Adrenal gland (tissue), 12 donors: ENCODE results near the gene CLSTN1. TPM values are rescaled to one million over a fixed set of nuclear protein-coding genes. Genes with fewer than 3 reads are reported as not detected.
A peak's percentile ranks its signal among the peaks of the same experiment; 100 is the strongest.

Experiments used
- DNase-seq, 7 donors: peaks; one replicate each; pipeline ENCODE4 v3.0.0-alpha.2; 2019 to 2020
- H3K27ac ChIP-seq, 5 donors: fragments of 200-600 bp; sonication (generic) in 4 of 5; 1 replicate in 3 of 5; 2 replicates in 2 of 5; pipeline versions ENCODE4 v1.5.1 to v1.8.0; 2016 to 2020; ENCODE audit warnings: mild to moderate bottlenecking in 1 of 5
- H3K27me3 ChIP-seq: fragments of 200-600 bp; 2 replicates; pipeline ENCODE4 v1.8.0; 2021
- H3K36me3 ChIP-seq, 2 donors: fragments of 200-600 bp; replicated peaks in 1 of 2; 1 replicate in 1 of 2; 2 replicates in 1 of 2; pipeline versions ENCODE4 v1.5.1 to v1.8.0; 2018 to 2022
- H3K4me1 ChIP-seq, 2 donors: fragments of 200-600 bp; replicated peaks in 1 of 2; 1 replicate in 1 of 2; 2 replicates in 1 of 2; pipeline versions ENCODE4 v1.5.1 to v1.8.0; 2018 to 2021
- H3K4me3 ChIP-seq, 4 donors: fragments of 200-600 bp; sonication (generic) in 3 of 4; one replicate each; pipeline ENCODE4 v1.5.1; 2016 to 2018
- H3K9me3 ChIP-seq, 3 donors: fragments of 200-600 bp; sonication (generic) in 1 of 3; replicated peaks in 1 of 3; 1 replicate in 2 of 3; 2 replicates in 1 of 3; pipeline versions ENCODE4 v1.5.1 to v1.8.0; 2016 to 2021
- POLR2A ChIP-seq, 2 donors: fragments of 450-650 bp; IDR thresholded peaks; one replicate each; pipeline ENCODE4 v1.6.1; 2017; ENCODE audit warnings: antibody characterized with exemption in 2 of 2, mild to moderate bottlenecking in 2 of 2, moderate library complexity in 1 of 2
- WGBS, 4 donors: extraction: QIAGEN DNeasy Blood & Tissue Kit in 2 of 4; methylation state at CpG; one replicate each; pipeline versions ENCODE4 v1.1.5 to v1.1.7; 2013 to 2017; 5-methylcytosine and 5-hydroxymethylcytosine counted together
- intact Hi-C, 2 donors: fragments of 100-400 bp; cut with DNase I; formaldehyde crosslinking; loops; one replicate each; pipeline versions ENCODE4 v1.14.1 to v1.15.0; 2022 to 2023
- polyA plus RNA-seq, 3 donors: library from polyadenylated mRNA; stranded (reverse); fragments of 200-250 nt in 2 of 3; fragments of 350-450 nt in 1 of 3; fragmentation: Illumina TruSeq in 1 of 3; extraction: RNeasy Lipid Tissue Mini Kit (QIAGEN cat#74804) in 1 of 3; gene quantifications; one replicate each; pipeline ENCODE4 v1.2.3, GENCODE V29; 2013 to 2014
- total RNA-seq, 9 donors: library from RNA; depleted of rRNA in 4 of 9; stranded (reverse); fragments of >200 nt in 4 of 9; fragments of 120-200 nt in 1 of 9; fragmentation: NEBNext Ultra II Directional in 1 of 9; extraction: Animal tissue kit (Norgen Biotek cat#: 25700) in 1 of 9; gene quantifications; one replicate each; pipeline versions ENCODE4 v1.1.0 to v1.2.4, GENCODE V29; 2013 to 2023
- TF ChIP-seq, protein P1 (sequence below), 6 experiments: fragments of 450-650 bp in 4 of 6; fragments of 200-600 bp in 2 of 6; sonication (generic) in 1 of 6; IDR thresholded peaks; 1 replicate in 5 of 6; 2 replicates in 1 of 6; pipeline versions ENCODE4 v1.5.1 to v1.8.0; 2016 to 2021; ENCODE audit warnings: antibody characterized with exemption in 6 of 6, mild to moderate bottlenecking in 2 of 6, moderate library complexity in 1 of 6
- donor health status: healthy with polysubstance abuse.
- donor health status: Bipolar disorder and iron deficiency.
- donor health status: DM: yes; HTN: yes; CAD: no.
- donor health status: DM: no; HTN: no; CAD: no.
- donor health status: DM: no; HTN: no; CAD: no.
- donor health status: DM: yes; HTN: yes; CAD: no.

Gene CLSTN1
- total and polyA plus RNA-seq, 12 donors, result 48.8 to 106 (median 77.9) TPM

DNA sequence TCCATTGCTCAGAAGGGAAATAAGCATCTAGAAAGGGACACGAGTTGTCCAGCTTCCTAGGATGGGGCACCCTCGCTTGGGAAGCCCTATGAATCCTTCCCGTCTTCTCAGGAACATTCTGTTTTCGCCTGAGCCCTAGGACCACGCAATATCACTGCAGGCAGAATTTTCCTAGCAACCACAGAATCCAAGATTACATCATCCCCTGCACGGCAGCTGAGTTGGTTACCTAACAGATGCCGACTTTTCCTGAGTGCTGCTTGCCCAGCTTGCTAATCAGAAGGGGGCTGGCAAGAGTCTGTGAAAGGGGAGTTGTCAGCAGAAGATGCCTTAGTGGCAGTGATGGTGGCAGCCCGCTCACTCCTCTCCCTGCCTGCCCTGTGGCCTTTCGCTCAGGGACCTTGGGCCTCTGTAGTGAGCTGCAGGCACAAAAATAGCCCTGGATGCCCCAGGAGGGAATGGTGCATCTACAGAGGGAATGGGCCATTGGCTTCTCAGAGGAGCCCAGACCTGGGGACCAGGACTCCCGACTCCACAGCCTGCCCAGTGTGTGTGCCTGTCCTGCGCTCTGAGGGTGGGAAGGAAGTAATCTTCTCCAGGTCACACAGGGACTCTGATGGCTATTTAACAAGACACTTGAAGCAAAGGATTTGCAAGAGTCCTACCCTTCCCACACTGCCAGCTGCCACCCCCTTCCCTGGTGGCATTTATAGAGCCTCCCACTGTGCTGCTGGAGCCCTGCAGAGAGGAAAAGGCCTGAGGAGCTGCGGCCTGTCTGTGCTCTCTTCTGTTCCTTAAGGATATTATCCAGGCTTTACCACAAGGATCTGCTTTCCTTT, 28.9 kb upstream of the CLSTN1 start:
- intact Hi-C loops, result no loop called here
- Histone ChIP-seq H3K36me3 (no peaks in the 10 kb centered on the region), H3K27me3 (no peaks in the 10 kb centered on the region), H3K9me3 (no peaks in the 10 kb centered on the region), H3K4me1 (peaks cover 6 to 13% of the 10 kb centered on the region in 2 donors), H3K27ac (peak overlapping the region in 1 of 5 donors; percentile 84), H3K4me3 (no peak overlapping the region)
- TF ChIP-seq, protein P1, sequence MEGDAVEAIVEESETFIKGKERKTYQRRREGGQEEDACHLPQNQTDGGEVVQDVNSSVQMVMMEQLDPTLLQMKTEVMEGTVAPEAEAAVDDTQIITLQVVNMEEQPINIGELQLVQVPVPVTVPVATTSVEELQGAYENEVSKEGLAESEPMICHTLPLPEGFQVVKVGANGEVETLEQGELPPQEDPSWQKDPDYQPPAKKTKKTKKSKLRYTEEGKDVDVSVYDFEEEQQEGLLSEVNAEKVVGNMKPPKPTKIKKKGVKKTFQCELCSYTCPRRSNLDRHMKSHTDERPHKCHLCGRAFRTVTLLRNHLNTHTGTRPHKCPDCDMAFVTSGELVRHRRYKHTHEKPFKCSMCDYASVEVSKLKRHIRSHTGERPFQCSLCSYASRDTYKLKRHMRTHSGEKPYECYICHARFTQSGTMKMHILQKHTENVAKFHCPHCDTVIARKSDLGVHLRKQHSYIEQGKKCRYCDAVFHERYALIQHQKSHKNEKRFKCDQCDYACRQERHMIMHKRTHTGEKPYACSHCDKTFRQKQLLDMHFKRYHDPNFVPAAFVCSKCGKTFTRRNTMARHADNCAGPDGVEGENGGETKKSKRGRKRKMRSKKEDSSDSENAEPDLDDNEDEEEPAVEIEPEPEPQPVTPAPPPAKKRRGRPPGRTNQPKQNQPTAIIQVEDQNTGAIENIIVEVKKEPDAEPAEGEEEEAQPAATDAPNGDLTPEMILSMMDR (IDR thresholded peaks at IDR 0.05), result no peak
- no peak for TF ChIP-seq POLR2A (IDR thresholded peaks at IDR 0.05)
- peak in 1 of 7 donors; percentile 89 for DNase-seq
- WGBS, 4 donors, result 82 to 86% (median 85%) methylated on average over 10 to 12 of the region's 12 CpGs

DNA sequence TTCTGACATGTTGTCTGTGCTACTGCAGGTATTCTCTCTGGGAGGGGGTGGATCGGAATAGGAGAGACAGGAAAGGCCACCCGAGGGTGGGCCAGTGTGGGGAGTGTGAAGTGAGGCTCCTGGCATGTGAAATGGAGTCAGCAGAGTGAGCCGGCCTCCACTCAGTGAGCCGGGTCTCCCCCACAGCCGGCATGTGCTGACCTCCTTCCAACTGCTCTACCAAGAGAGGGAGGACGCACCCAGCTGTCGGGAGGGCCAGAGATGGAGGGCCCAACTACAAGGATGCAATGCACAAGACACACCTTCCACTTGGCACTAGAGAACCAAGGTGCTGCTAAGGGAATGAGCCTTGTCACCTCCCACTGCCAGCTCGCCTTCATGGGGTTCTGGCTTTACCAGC, 28.2 kb upstream of the CLSTN1 start:
- no peaks in the 10 kb centered on the region for H3K27me3 ChIP-seq
- peaks cover 6 to 14% of the 10 kb centered on the region in 2 donors for H3K4me1 ChIP-seq
- no peak overlapping the region for H3K4me3 ChIP-seq
- no peaks in the 10 kb centered on the region for H3K36me3 ChIP-seq
- no peak for DNase-seq
- intact Hi-C loops, result no loop called here
- H3K9me3 ChIP-seq, result no peaks in the 10 kb centered on the region
- TF ChIP-seq POLR2A (IDR thresholded peaks at IDR 0.05), result no peak
- TF ChIP-seq, protein P1 (IDR thresholded peaks at IDR 0.05), result no peak
- WGBS, 4 donors, result 83 to 97% (median 88%) methylated on average over 3 to 8 of the region's 8 CpGs
- peak overlapping the region in 1 of 5 donors; percentile 84 for H3K27ac ChIP-seq

DNA sequence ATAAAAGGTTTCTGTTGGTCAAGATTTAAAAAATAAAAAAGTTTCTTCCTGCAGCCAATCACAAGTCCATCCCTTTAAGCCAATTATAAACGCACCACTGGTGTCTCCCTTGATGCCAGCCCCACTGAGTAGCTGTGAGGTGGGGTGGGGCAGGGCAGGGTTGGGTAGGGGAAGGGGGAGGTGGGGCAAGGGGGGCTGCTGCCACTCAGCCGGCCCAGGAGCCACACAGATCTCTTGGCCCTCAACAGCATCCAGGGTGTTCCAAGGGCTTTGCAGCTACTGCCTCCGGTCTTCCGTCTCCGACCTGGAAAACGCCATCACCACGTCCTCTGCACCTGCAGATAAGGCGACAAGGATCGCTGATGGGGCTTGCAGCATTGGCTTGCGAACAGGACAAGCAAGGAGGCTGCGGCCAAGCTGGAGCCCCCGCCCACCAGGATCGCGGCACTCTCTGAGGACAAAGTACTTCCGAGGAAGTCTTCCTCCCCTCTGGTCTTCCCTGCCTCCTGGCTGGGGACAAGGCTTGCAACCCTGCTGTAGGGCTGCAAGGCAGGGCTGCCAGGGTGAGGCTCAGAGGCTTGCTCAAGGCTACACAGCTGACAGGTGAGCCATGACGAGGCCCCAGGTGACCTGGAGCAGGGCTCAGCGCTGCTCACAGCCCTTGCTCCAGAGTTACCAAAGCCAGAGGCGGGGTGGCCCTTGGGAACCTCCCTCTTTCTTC, 26.8 kb upstream of the CLSTN1 start:
- WGBS, 4 donors, result 80 to 87% (median 81%) methylated on average over 18 of the region's 18 CpGs
- intact Hi-C loops, result no loop called here
- peak overlapping the region in 1 of 5 donors; percentile 84 for H3K27ac ChIP-seq
- no peaks in the 10 kb centered on the region for H3K9me3 ChIP-seq
- no peak overlapping the region for H3K4me3 ChIP-seq
- H3K27me3 ChIP-seq, result no peaks in the 10 kb centered on the region
- no peak for TF ChIP-seq POLR2A (IDR thresholded peaks at IDR 0.05)
- H3K36me3 ChIP-seq, result no peaks in the 10 kb centered on the region
- DNase-seq, result no peak
- H3K4me1 ChIP-seq, result peaks cover 6 to 14% of the 10 kb centered on the region in 2 donors

DNA sequence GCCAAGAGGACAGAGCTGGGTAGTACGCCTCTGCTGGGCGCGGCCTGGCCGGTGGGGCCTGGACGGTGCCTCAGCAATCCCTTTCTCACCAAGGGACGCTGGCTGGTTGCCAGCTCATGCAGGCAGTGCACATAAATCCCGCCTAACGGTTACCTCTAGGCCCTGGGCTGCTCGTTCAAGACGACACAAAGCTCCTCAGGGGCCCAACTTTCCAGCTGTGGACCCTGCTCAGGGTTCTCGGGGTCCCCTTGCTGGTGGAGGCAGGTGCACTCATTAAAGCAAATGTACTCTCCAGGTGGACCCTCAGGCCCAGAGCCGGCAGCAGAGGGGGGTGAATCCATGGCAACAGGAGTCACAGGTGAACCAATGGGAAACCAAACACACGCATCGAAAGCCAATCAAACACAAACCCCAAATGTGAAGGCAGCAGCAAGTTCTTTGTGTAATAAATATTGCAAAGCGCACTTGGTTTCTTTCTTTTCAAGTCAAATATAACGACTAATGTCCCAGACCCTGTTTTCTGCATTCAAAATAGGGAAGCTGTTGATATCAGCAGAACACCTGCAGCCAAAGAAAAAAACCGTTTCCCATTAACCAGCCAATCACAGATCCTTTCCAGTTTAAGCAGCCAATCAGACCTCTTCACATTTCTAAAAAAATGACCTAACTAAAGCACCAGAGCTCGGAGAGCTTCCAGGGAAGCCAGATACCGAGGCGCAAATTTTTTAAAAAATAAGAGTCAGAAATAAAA, 26.1 kb upstream of the CLSTN1 start:
- 81 to 87% (median 84%) methylated on average over 18 to 20 of the region's 20 CpGs for WGBS, 4 donors
- Histone ChIP-seq H3K9me3 (no peaks in the 10 kb centered on the region), H3K36me3 (no peaks in the 10 kb centered on the region), H3K4me1 (peaks cover 6 to 8% of the 10 kb centered on the region in 2 donors), H3K27me3 (no peaks in the 10 kb centered on the region), H3K27ac (no peak overlapping the region), H3K4me3 (no peak overlapping the region)
- intact Hi-C loops, result no loop called here
- DNase-seq, result no peak
- TF ChIP-seq, protein P1 (IDR thresholded peaks at IDR 0.05), result no peak
- no peak for TF ChIP-seq POLR2A (IDR thresholded peaks at IDR 0.05)
